Lung (tissue), 12 donors: ENCODE data around the gene ADAMTS2. TPM values are rescaled to one million over a fixed set of nuclear protein-coding genes. Genes with fewer than 3 reads are reported as not detected.

Source experiments
- ATAC-seq: fragments of 200-7000 bp; cut with Tn5 transposase; one replicate; pipeline ENCODE4 v1.9.1; 2020; ENCODE audit warnings: moderate number of reproducible peaks; ENCODE audit not compliant: insufficient read depth, low FRiP score
- DNase-seq, 3 donors: peaks; one replicate each; pipeline ENCODE4 v3.0.0-alpha.2; 2013 to 2017
- H3K27ac ChIP-seq, 2 donors: one replicate each; pipeline ENCODE4 v1.5.1; 2013; ENCODE audit warnings: mild to moderate bottlenecking in 2 of 2, moderate library complexity in 2 of 2, control low read depth in 1 of 2, inconsistent platforms in 1 of 2, low read depth in 1 of 2, low read length in 1 of 2
- H3K27me3 ChIP-seq, 3 donors: one replicate each; pipeline ENCODE4 v1.5.1; 2013; ENCODE audit warnings: low read length in 2 of 3; ENCODE audit not compliant: control insufficient read depth in 3 of 3, insufficient read depth in 3 of 3
- H3K36me3 ChIP-seq, 4 donors: one replicate each; pipeline ENCODE4 v1.5.1; 2013; ENCODE audit warnings: low read length in 4 of 4, mild to moderate bottlenecking in 1 of 4, moderate library complexity in 1 of 4; ENCODE audit not compliant: control insufficient read depth in 4 of 4, insufficient read depth in 4 of 4
- H3K4me1 ChIP-seq, 5 donors: one replicate each; pipeline ENCODE4 v1.5.1; 2013; ENCODE audit warnings: low read length in 5 of 5, mild to moderate bottlenecking in 2 of 5, moderate library complexity in 1 of 5; ENCODE audit not compliant: control insufficient read depth in 5 of 5, insufficient read depth in 5 of 5
- H3K4me3 ChIP-seq: one replicate; pipeline ENCODE4 v1.5.1; 2013; ENCODE audit warnings: mild to moderate bottlenecking, control low read depth, moderate library complexity
- H3K9ac ChIP-seq, 2 donors: one replicate each; pipeline ENCODE4 v1.5.1; 2013; ENCODE audit warnings: low read length in 2 of 2, control low read depth in 1 of 2; ENCODE audit not compliant: insufficient read depth in 1 of 2
- H3K9me3 ChIP-seq, 4 donors: one replicate each; pipeline ENCODE4 v1.5.1; 2013; ENCODE audit warnings: low read length in 3 of 4, mild to moderate bottlenecking in 1 of 4, moderate library complexity in 1 of 4; ENCODE audit not compliant: control insufficient read depth in 4 of 4, insufficient read depth in 3 of 4
- CTCF ChIP-seq: IDR thresholded peaks from 2 replicates; pipeline ENCODE4 v1.5.1; 2012; ENCODE audit warnings: mild to moderate bottlenecking; ENCODE audit errors: control extremely low read depth, extremely low read depth
- WGBS, 2 donors: extraction: QIAGEN DNeasy Blood & Tissue Kit; methylation state at CpG; one replicate each; pipeline ENCODE4 v1.1.7; 2013; 5-methylcytosine and 5-hydroxymethylcytosine counted together
- polyA plus RNA-seq, 2 donors: library from polyadenylated mRNA; stranded (reverse); fragments of 200-250 nt; gene quantifications; one replicate each; pipeline ENCODE4 v1.2.1, GENCODE V29; 2013
- total RNA-seq, 2 donors: library from RNA; depleted of rRNA in 1 of 2; stranded (reverse); fragments of >200 nt in 1 of 2; gene quantifications; one replicate each; pipeline ENCODE4 v1.2.1, GENCODE V29; 2014 to 2021
- donor health status: control.
- donor health status: control.
- donor health status: Bipolar disorder and iron deficiency.
- donor health status: healthy.
- donor health status: DM: yes; HTN: yes; CAD: no.

Gene ADAMTS2
- total and polyA plus RNA-seq, 4 donors = 9.3 to 45.5 (median 28.7) TPM

DNA sequence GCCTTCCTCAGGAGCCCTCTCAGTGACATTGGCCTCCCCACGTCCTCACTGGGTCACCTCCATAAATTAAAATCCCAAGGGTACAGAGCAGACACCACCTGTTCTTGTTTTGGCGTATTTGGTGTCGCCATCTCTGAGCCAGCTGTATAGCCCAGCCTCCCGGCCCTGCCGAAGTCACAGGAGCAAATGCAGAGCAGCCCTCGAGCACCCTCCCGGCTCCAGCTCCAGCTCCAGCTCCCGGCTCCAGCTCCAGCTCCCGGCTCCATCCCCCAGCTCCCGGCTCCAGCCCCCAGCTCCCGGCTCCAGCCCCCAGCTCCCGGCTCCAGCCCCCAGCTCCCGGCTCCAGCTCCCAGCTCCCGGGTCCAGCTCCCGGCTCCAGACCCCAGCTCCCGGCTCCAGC lies 210.8 kb downstream of the ADAMTS2 start:
- Histone ChIP-seq H3K4me3 (no peak overlapping the region), H3K27ac (no peak overlapping the region), H3K4me1 (no peaks in the 10 kb centered on the region), H3K36me3 (peaks cover 0 to 14% (median 4%) of the 10 kb centered on the region in 4 donors), H3K9ac (no peak overlapping the region), H3K27me3 (no peaks in the 10 kb centered on the region), H3K9me3 (no peaks in the 10 kb centered on the region)
- no peak for ATAC-seq
- 91 to 93% methylated on average over 11 to 16 of the region's 16 CpGs for WGBS, 2 donors
- no peak for TF ChIP-seq CTCF
- no peak for DNase-seq

- H3K9me3 ChIP-seq = no peaks in the 10 kb centered on the region
- WGBS, 2 donors = 81 to 89% methylated on average over 23 of the region's 23 CpGs
- no peak overlapping the region for H3K4me3 ChIP-seq
- no peak for TF ChIP-seq CTCF
- no peaks in the 10 kb centered on the region for H3K4me1 ChIP-seq
- DNase-seq (no peak), ATAC-seq (no peak)
- no peak overlapping the region for H3K27ac ChIP-seq
- no peak overlapping the region for H3K9ac ChIP-seq
- H3K27me3 ChIP-seq = no peaks in the 10 kb centered on the region
- peaks cover 0 to 19% (median 6%) of the 10 kb centered on the region in 4 donors for H3K36me3 ChIP-seq
Measured at GRCh38 chr5:179132586-179133355, 212.5 kb downstream of the ADAMTS2 start.

DNA sequence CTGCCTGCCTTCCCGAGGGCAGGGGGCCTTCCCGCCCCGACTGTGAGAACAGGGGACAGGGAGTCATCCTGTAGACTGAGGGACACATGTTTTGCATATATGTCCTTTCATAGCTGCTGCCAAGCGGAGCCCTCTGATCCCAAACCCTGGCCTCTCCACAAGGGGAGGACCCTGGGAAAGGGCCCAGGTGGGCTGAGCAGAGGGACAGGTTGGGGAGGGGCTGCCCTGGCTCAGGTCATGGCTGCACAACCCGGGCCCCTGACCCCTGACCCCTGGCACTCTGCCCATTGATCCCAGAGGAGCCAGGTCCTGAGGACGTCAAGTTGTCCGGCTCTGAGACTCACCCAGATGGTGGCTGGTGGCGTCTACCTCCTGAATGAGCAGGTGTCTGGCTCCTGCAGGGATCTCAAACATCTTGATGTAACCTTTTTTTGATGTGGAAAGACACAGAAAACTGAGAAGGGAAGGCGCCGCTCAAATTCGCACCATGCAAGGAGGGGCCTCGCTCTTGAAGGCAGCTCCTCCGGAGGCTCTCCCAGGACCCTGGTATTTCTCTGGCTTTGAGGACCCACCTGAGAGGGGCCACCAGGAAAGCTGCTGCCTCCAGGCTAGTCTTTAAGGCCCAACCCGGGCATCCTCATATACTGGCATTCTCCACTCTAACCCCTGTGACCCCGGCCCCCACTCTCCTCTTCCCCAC lies 213.2 kb downstream of the ADAMTS2 start:
- no peaks in the 10 kb centered on the region for H3K4me1 ChIP-seq
- H3K9ac ChIP-seq = no peak overlapping the region
- no peak overlapping the region for H3K27ac ChIP-seq
- H3K4me3 ChIP-seq = no peak overlapping the region
- DNase-seq (no peak), ATAC-seq (no peak)
- H3K36me3 ChIP-seq = peaks cover 0 to 19% (median 6%) of the 10 kb centered on the region in 4 donors
- no peaks in the 10 kb centered on the region for H3K27me3 ChIP-seq
- 76 to 89% methylated on average over 15 of the region's 15 CpGs for WGBS, 2 donors
- TF ChIP-seq CTCF = no peak
- peaks cover 0 to 4% (median 0%) of the 10 kb centered on the region in 4 donors for H3K9me3 ChIP-seq
